NCI-H146 treated with DMSO at 0.1 percent for 48 hours (cell line): ENCODE results near the gene CCDC90B.
"Not testable (repeated sequence)": the region's sequence is repeated elsewhere in the genome, so short reads cannot be mapped to it uniquely, and the experiment has no call there.

ENCODE experiments used
- DNase-seq: peaks from one replicate; lab custom pipeline; 2025; ENCODE audit not compliant: unreplicated experiment; lab: John Stamatoyannopoulos, UW

CCDC90B gene, protein sequence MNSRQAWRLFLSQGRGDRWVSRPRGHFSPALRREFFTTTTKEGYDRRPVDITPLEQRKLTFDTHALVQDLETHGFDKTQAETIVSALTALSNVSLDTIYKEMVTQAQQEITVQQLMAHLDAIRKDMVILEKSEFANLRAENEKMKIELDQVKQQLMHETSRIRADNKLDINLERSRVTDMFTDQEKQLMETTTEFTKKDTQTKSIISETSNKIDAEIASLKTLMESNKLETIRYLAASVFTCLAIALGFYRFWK

DNA sequence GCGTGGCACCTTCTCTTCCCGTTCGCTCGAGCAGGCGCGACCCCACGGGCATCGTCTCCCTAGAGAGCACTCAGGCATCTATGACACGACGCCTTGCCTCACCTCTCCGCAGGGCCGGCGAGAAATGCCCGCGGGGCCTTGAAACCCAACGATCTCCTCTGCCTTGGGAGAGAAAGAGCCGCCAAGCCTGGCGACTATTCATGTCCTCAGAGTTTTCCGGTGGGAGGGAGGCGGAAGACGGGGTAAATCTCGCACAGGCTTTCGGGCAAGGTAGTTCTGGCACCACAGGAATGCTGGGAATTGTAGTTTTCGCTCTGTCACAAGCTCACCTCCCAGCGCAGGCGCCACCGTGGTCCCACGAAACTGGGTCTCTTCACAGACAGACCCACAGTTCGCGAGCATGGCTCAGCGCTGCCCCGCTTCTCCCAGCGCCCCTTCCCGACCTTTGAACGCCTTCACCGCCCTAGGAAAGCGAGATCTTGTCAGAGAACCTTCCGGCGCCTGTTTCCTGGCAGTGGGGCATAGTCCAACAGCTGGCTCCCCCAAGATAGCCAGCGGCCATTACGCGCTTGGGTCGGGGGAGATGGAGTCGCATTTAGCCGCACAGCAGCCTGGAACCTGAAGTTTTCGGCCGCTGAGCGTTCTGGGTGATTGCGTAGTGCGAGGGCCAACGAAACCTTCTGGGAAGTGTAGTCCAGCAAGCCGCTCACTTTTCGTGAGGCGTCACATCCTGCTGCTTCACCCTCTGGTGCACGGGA lies at the start of gene CCDC90B:
Gene CCDC90B (minus strand): TSS at position 597 of the 758 bp plus-strand sequence. CDS start 395 bp downstream, at position 202.
- peak; percentile 96 for DNase-seq

DNA sequence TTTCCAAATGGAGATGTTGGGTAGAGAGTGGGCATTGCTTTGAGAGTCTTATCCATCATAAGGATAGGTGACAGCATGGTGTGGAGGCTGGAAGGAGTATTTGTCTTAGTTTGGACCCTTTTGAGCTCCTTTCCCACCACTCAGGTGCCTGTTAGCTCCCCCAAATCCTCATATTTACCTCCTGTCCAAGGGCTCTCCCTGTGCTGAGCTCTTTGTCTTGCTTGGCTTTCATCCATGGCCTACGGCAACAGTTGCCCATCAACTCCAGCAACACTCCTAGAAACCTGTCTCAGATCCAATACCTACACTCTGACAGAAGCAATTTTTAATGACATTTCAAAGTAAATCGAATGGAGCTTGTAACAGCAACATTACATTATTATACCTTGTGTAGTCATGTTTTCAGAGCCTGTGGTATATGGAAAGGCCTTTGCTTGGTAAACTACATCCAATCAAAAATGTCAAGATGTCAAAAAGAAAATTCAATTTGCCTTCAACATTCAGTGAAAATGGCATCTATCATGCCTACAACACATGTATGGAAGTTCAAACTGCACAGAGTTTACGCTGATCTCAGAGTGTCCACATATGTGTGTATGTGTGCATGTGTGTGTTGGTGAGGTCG lies 49.4 kb upstream of the CCDC90B start:
- no peak for DNase-seq

DNA sequence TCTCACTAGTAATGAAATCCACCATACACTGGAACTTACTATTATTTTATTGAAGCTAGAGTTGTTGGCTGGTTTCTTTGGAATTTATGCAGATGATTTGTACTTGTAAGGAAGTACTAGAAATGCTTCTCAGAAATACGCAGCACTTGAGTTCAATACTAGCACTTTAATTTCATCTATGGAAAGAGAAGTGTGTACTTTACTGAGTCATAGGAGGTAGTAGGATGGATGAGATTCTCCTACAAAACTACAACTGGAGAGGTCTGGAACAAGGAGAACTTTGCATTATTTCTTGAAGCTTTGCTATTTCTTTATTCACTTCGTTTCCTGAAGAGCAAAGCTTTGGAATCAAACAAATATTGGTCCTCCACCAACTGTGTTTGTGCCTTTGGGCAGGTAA lies 44.1 kb upstream of the CCDC90B start:
- no peak for DNase-seq

DNA sequence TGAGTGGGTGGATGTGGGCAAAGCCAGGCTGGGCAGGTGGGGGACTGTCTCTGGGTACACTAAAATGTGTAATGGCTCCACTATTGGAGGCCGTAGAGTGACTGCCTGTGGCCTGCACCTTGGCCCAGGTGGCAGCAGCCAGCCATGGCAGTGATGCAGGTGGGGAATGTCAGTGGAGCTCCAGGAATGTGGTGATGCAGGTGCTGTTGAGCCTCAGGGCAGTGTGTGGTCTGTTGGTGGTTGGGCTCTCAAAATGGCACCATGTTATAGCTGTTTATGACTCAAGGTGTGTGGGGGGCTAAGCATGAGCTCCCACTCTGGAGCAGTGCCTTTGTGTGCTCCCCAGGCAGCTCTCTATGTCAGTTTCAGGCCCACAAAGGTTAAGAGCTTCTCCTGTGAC lies 40.2 kb upstream of the CCDC90B start:
- DNase-seq: no peak

DNA sequence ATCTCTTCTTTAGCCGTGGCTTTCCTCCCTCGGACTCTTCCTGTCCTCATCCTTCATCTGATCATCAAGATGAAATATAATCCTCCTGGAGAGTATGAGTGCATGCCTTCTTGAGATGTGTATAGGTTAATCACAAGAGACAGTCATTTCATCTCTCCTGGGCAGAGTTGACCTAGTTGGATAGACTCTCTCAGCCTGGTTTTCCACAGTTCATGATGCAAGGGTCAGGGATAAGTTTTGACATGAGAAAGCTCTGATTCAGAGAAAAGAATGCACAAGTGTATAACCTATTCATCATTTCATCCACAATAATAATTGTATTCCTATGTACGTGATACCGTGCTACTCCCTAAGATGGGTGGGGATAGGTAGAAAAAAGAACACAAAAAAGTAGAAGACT lies 33.2 kb upstream of the CCDC90B start:
- no peak for DNase-seq

DNA sequence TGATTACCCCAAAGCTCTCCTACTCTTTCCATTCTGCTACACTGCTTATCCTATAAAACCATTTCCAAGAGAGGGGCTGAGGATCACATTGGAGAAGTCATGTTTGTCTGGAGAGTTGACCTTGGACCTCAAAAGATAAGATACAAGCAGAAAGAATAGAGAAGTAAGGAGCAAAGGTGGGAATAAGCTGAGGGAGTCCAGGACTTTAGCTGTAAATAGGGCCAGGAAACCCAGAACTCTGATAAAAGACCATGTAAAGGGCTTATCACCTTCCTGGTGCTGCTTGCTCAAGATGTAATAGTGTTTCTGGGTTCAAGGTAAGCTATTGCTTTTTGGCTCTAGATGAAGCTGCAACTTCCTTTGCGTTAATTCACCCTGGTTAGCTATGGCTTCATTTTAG lies 32.8 kb upstream of the CCDC90B start:
- DNase-seq: no peak

DNA sequence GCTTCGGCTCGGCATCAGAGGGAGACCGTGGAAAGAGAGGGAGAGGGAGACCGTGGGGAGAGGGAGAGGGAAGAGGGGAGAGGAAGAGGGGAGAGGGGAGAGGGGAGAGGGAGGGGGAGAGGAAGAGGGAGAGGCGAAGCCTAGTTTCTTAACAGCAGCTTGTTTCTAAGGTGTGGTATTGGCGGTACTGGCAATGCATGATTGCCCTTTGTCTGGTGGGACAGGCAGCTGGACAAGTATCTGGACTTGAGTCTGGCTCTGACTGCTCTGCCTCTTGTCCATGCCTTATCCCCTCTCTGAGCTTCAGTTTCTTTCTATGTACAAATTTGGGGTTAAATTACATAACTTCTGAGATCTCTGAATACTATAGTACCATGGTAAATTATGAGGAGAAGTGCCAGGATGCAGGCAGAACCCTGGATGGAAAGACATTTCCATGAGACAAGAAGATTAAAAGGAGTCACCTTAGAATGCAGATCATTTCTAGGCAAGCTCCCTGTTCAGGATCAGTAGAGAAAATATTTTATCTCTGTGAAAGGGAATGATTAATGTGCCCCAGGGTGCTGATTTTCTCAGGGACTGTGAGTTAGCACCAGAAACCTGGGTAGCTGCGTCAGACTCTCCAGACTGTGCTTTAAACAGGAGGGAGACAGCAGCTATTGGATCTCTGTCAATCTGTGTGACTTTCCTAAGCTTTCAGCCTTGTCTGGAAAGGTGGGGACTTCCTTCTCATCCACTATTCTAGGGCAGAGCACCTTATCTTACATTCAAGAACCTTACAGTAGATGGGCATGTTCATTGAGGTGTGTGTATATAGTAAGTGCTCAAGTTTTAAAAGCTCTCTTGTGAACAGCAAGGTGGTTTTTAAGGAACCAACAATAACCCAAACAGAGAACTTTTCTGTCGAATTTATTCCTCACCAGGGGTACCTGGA lies 31.9 kb upstream of the CCDC90B start:
- DNase-seq: no peak

DNA sequence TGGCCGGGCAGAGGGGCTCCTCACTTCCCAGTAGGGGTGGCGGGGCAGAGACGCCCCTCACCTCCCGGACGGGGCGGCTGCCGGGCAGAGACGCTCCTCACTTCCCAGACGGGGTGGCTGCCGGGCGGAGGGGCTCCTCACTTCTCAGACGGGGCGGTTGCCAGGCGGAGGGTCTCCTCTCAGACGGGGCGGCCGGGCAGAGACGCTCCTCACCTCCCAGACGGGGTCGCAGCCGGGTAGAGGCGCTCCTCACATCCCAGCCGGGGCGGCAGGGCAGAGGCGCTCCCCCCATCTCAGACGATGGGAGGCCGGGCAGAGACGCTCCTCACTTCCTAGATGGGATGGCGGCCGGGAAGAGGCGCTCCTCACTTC lies 30.7 kb upstream of the CCDC90B start:
- DNase-seq: not testable (repeated sequence)

DNA sequence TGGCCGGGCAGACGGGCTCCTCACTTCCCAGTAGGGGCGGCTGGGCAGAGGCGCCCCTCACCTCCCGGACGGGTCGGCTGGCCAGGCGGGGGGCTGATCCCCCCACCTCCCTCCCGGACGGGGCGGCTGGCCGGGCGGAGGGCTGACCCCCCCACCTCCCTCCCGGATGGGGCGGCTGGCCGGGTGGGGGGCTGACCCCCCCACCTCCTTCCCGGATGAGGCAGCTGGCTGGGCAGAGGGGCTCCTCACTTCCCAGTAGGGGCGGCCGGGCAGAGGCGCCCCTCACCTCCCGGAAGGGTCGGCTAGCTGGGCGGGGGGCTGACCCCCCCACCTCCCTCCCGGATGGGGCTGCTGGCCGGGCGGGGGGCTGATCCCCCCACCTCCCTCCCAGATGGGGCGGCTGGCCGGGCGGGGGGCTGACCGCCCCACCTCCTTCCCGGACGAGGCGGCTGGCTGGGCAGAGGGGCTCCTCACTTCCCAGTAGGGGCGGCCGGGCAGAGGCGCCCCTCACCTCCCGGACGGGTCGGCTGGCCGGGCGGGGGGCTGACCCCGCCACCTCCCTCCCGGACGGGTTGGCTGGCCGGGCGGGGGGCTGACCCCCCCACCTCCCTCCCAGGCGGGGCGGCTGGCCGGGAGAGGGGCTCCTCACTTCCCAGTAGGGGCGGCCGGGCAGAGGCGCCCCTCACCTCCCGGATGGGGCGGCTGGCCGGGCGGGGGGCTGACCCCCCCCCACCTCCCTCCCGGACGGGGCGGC lies 30.2 kb upstream of the CCDC90B start:
- DNase-seq: not testable (repeated sequence)

DNA sequence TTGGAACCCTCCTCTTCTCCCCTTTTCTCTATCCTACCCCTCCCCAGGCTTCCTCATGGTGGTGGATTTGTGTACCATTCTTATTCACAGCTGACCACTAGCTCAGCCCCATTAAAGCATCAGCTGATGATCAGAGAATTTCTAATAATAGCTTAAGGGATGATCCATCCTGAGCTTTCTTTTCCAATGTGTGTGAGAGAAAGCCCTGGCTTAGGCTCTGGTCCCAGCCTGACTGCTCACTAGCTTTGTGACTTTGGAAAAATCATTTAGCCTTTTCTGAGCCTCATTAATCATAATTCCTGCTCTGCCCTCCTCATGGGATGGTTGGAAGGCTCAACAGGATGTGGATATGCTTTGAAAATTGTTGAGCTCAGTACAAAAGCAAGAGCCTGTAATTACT lies 26.3 kb upstream of the CCDC90B start:
- no peak for DNase-seq

DNA sequence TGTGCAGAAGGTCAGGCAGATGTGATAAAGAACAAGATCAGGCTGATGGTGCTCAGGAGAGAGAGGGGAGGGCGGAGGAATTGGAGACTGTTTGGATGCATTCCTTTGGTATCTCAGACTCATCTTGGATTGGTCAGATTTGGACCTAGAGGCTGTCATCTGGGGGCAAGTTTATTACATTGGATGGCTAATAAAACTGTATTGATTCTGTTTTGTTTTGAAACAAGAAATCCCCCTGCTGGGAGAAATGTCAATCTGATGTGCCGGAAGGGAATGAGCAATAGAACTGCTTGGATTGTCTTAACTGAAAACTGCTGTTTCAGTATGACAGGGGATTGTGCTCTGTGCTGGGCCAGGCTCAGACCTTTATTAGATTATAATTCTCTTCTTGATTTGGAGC lies 25.5 kb upstream of the CCDC90B start:
- DNase-seq: no peak

DNA sequence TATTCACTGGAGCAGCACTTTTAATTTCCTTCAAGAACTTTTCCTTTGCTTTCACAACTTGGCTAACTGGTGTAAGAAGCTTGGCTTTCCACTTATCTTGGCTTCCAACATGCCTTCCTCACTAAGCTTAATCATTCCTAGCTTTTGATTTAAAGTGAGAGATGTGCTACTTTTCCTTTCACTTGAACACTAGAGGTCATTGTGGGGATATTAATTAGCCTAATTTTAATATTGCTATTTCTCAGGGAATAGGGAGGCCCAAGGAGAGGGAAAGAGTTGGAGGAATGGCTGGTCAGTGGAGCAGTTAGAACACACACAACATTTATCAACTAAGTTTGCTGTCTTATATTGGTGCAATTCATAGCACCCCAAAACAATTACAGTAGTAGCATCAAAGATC lies 24.6 kb upstream of the CCDC90B start:
- no peak for DNase-seq

DNA sequence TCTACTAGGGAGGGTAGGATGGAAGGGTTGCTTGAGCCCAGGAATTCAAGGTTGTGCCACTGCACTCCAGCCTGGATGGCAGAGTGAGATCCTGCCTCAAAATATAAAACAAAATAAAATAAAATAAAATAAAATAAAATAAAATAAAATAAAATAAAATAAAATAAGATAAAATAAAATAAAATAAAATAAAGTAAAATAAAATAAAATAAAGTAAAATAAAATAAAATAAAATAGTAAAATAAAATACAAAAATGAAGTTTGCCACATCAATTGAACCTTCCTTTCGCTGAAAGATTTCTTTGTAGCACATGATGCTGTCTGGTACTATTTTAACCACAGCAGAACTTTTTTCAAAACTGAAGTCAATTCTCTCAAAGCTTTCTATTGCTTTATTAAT lies 22.4 kb upstream of the CCDC90B start:
- DNase-seq: not testable (repeated sequence)

DNA sequence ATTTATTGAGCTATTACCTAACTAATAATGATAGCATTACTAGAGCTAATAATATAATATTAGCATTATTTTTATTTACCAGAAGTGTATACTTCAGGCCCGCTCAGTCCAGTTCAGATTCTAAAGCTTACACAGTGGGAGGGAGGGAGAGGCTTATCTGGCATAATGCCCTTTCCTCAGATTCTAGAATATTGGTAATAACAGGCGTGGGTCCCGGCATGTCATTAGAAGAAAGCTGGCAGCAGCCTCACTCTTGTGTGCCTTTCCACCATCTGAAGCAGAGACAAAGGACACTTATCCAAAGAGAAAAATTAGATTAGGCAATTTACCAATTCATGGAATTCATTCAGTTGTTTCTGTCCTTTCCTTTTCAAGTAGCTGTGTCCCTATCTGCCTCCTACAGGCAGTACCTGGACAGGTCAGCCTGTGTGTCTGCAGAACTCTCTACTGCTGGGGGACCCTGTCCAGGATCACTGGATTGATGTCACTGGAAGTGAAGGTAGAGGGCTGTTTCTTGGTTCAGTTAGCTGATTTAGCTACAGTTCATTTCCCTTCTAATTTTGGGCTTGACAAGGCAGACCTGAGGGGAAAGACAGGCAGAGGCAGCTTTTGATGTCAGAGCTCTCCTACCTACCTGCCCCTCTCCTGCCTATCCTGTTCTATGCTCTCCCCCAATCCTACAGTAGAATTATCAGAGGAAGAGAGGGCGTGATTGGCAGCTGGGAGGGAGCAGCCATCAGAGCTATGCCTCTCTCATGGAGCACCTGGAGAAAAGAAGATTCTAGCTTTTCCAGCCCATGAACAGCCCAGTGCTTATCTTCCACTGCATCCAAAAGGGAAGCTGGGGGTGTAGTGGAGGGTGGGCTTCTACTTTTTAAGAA lies 20.3 kb upstream of the CCDC90B start:
- no peak for DNase-seq

DNA sequence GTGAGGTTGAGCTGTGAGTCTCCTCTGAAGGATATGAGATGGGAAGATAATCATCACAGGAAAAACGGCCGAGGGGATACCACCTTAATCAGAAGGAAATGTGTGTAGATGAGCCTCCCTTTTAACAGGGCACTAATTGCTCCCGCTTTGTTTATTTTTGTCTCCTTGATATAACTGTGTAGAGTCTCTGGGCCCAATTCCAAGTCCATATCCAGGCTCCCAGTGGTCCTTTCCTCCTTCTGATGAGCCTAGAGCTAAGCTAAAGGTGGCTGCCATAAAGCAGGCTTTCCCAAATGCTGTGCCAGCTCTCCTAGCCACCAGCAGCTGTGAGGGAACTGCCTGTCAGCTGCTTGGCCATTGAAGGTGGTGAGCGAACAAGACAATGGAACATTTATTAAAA lies 17.1 kb upstream of the CCDC90B start:
- DNase-seq: no peak

DNA sequence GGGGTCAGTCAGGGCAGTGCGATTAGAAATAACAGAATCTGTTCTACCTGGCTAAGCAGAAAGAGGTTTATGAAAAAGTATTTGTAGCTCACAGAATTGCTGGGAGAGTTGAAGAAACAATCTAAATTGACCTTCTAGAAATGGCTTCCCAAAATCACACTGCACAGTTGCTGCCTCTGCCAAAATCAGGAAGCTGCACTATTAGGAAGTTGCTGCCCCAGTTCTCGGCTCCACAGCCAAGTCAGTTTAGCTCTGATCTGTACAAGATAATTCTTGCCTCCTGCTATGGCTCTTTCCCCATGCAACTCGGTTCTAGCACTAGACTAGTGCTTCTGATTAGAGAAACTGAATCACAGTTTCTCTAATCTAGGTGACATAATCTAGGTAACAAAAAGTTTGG lies 16.0 kb upstream of the CCDC90B start:
- DNase-seq: no peak

DNA sequence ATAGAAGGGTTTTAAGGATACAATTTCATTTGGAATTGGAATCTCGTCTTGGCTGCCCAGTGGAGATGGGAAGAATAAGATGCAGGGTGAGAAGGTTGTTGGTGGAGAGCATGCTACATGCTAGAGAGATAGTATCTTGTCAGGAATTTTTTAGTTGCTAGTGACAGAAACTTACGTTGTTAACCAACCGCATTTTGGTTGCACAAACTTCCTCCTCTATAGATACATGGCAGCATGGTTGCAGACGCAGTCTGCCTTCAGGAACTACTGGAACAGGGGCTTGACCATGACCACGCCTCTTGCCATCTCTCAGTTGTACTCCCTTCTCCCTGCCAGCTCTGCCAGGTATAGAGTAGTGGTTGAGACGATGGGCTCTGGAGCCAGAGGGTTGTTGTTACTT lies 13.5 kb upstream of the CCDC90B start:
- no peak for DNase-seq

DNA sequence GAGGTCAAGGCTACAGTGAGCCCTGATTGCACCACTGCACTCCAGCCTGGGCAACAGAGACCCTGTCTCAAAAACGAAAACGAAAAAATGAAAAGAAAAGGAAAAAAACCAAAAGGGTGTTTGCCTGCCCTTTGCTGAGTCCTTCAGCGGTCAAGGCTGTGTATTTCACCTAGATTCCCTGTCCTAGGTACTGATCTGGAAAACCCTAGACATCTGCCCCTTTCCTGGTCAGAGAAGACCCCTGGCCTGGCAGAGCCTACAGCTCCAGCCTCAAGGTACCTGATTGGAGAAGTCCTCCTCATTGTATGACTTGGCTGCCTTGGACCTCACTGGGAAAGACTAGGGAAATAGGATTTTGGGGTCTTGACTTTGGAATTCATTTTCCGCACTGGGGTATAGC lies 8.0 kb upstream of the CCDC90B start:
- no peak for DNase-seq

DNA sequence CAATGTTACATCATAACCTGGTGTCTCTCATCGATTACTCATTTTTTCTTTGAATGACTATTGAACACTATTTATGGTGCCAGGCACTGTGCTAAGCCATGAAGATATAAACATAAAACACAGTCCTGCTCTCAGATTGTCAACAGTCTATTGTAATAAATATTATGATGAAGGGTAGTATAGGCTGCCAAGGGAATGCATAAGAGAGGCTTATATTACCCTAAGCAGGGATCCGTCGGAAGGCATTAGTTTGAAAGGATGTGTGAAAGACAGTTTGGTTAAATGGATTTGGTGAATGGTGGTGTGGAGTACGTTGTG lies 7.2 kb upstream of the CCDC90B start:
- no peak for DNase-seq
